ENCODE results near the gene DLG2.

Gene DLG2

GRCh38 chr11:84137960-84138359 lies 1489.2 kb downstream of the DLG2 start:
- no peak for TF ChIP-seq TEAD4 (IDR thresholded peaks at IDR 0.05)
- no peak for TF ChIP-seq YY1 (IDR thresholded peaks at IDR 0.05; ENCODE audit: low read depth)
- no peak for TF ChIP-seq ZBTB7A (IDR thresholded peaks at IDR 0.05; ENCODE audit: low read depth)
- no peak for TF ChIP-seq TCF12 (IDR thresholded peaks at IDR 0.05; ENCODE audit: low read depth)
- no peak for TF ChIP-seq RAD21 (IDR thresholded peaks at IDR 0.05; ENCODE audit: low read depth)
- no peak for TF ChIP-seq MAX (IDR thresholded peaks at IDR 0.05)
- no peak for TF ChIP-seq CREB1 (IDR thresholded peaks at IDR 0.05; ENCODE audit: low read depth)
- TF ChIP-seq CEBPB (IDR thresholded peaks at IDR 0.05), result no peak
- no peak for TF ChIP-seq EP300 (IDR thresholded peaks at IDR 0.05; ENCODE audit: borderline replicate concordance)
- TF ChIP-seq, protein P1, sequence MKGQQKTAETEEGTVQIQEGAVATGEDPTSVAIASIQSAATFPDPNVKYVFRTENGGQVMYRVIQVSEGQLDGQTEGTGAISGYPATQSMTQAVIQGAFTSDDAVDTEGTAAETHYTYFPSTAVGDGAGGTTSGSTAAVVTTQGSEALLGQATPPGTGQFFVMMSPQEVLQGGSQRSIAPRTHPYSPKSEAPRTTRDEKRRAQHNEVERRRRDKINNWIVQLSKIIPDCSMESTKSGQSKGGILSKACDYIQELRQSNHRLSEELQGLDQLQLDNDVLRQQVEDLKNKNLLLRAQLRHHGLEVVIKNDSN (IDR thresholded peaks at IDR 0.05), result no peak
- TF ChIP-seq NFIC (IDR thresholded peaks at IDR 0.05), result no peak
- TF ChIP-seq, protein P2, sequence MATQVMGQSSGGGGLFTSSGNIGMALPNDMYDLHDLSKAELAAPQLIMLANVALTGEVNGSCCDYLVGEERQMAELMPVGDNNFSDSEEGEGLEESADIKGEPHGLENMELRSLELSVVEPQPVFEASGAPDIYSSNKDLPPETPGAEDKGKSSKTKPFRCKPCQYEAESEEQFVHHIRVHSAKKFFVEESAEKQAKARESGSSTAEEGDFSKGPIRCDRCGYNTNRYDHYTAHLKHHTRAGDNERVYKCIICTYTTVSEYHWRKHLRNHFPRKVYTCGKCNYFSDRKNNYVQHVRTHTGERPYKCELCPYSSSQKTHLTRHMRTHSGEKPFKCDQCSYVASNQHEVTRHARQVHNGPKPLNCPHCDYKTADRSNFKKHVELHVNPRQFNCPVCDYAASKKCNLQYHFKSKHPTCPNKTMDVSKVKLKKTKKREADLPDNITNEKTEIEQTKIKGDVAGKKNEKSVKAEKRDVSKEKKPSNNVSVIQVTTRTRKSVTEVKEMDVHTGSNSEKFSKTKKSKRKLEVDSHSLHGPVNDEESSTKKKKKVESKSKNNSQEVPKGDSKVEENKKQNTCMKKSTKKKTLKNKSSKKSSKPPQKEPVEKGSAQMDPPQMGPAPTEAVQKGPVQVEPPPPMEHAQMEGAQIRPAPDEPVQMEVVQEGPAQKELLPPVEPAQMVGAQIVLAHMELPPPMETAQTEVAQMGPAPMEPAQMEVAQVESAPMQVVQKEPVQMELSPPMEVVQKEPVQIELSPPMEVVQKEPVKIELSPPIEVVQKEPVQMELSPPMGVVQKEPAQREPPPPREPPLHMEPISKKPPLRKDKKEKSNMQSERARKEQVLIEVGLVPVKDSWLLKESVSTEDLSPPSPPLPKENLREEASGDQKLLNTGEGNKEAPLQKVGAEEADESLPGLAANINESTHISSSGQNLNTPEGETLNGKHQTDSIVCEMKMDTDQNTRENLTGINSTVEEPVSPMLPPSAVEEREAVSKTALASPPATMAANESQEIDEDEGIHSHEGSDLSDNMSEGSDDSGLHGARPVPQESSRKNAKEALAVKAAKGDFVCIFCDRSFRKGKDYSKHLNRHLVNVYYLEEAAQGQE (IDR thresholded peaks at IDR 0.05; ENCODE audit: low read depth), result no peak
- TF ChIP-seq FOXM1 (IDR thresholded peaks at IDR 0.05; ENCODE audit: borderline replicate concordance, low read depth), result no peak
- no peak for TF ChIP-seq EGR1 (IDR thresholded peaks at IDR 0.05)
- TF ChIP-seq TAF1 (IDR thresholded peaks at IDR 0.05; ENCODE audit: low read depth), result no peak

DNA sequence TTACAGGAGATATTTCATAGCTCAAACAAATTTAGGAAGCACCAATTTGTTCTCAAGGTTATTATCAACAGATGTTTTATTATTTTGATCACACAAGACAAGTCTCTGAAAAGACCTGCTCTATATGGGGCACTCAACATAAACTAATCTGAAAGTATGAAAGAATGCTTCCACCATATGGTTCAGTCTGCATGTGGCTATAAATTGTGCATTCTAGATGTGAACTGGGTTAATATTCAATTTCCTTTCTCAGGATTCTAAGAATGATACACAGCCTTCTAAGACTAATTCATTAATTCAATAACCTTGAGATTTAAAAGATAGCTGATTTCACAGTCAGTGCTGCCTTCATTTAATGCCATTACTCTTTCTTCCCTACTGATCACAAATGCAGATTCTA lies 1489.6 kb downstream of the DLG2 start:
- TF ChIP-seq TAF1 (IDR thresholded peaks at IDR 0.05; ENCODE audit: low read depth) (no peak), CEBPB (IDR thresholded peaks at IDR 0.05) (no peak)

DNA sequence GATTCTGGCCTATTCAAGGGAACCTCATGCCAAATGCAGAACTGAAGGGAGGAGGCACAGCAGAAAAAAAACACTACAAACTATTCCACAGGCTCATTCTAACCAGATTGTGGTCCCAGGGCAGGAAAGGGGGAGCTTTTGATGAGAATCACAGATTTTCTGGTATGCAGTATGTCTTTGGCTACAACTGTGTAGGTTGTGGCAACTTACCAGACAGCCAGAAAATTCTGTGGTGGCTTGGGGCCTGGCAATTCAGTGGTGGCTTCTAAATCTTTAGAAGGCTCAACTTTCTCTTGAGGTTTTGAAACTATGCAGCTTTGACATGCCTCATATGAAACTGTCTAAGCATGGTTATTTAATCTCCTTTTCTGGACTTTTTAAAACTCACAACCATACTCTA lies 1490.2 kb downstream of the DLG2 start:
- TF ChIP-seq TEAD4 (IDR thresholded peaks at IDR 0.05), result no peak
- no peak for TF ChIP-seq FOXM1 (IDR thresholded peaks at IDR 0.05; ENCODE audit: borderline replicate concordance, low read depth)
- TF ChIP-seq YY1 (IDR thresholded peaks at IDR 0.05; ENCODE audit: low read depth), result no peak
- TF ChIP-seq, protein P2 (IDR thresholded peaks at IDR 0.05; ENCODE audit: low read depth), result no peak
- no peak for TF ChIP-seq MAX (IDR thresholded peaks at IDR 0.05)
- no peak for TF ChIP-seq EGR1 (IDR thresholded peaks at IDR 0.05)
- TF ChIP-seq NFIC (IDR thresholded peaks at IDR 0.05), result no peak
- TF ChIP-seq TAF1 (IDR thresholded peaks at IDR 0.05; ENCODE audit: low read depth), result no peak
- TF ChIP-seq ZBTB7A (IDR thresholded peaks at IDR 0.05; ENCODE audit: low read depth), result no peak
- no peak for TF ChIP-seq CREB1 (IDR thresholded peaks at IDR 0.05; ENCODE audit: low read depth)

- TF ChIP-seq RAD21 (IDR thresholded peaks at IDR 0.05; ENCODE audit: low read depth) (no peak), TEAD4 (IDR thresholded peaks at IDR 0.05) (no peak)
- TF ChIP-seq, protein P1 (IDR thresholded peaks at IDR 0.05), result no peak
Measured at GRCh38 chr11:84130646-84131427, 1496.3 kb downstream of the DLG2 start.

GRCh38 chr11:84129961-84130576 lies 1497.1 kb downstream of the DLG2 start:
- TF ChIP-seq TCF12 (IDR thresholded peaks at IDR 0.05; ENCODE audit: low read depth), result no peak
- TF ChIP-seq MAX (IDR thresholded peaks at IDR 0.05), result no peak
- no peak for TF ChIP-seq CEBPB (IDR thresholded peaks at IDR 0.05)
- TF ChIP-seq, protein P1 (IDR thresholded peaks at IDR 0.05), result no peak
- no peak for TF ChIP-seq RAD21 (IDR thresholded peaks at IDR 0.05; ENCODE audit: low read depth)

DNA sequence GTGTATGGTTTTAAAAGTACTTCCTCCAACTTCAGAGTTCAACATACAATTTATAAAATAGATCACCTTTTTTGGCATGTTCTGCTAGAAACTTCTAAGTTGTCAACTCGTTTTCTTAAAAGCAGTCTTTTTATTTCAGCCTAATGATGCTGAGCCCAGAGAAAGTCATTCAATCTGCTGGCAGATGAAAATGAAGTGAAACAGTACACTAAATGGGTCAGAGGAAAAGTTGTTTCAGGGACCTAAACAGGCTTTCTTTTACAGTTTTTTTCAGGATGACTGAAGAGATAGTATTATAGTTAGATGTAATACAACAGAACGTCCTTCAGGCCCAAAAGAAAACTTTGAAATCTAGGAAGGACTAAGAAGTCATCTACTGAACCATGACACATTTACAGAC lies 1498.3 kb downstream of the DLG2 start:
- no peak for TF ChIP-seq CEBPB (IDR thresholded peaks at IDR 0.05)
- no peak for TF ChIP-seq RAD21 (IDR thresholded peaks at IDR 0.05; ENCODE audit: low read depth)
- no peak for TF ChIP-seq CREB1 (IDR thresholded peaks at IDR 0.05; ENCODE audit: low read depth)
- TF ChIP-seq, protein P2 (IDR thresholded peaks at IDR 0.05; ENCODE audit: low read depth), result no peak
